ENCODE measurements around the gene TMEM178B.

The TMEM178B gene

DNA sequence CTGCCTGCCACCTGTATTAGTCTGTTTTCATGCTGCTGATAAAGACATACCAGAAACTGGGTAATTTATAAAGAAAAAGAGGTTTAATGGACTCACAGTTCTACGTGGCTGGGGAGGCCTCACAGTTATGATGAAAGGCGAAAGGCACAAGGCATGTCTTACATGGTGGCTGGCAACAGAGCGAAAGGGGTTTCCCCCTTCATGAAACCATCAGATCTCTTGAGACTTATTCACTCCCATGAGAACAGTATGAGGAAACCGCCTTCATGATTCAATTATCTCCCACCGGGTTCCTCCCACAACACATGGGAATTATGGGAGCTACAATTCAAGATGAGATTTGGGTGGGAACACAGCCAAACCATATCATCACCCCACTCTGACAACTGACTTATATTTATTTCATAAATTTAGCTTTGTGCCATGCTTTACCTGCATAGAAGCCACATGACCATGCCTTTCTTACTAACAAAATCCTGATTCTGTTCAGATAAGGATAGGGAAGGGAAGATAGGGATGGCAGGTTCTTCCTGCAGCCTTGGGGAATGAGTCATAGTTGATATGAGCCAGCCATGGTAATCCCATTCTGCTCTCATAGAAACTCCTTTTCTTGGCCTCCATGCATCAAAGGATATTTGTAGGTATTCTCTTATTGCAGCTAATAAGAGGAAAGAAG, 286.0 kb downstream of the TMEM178B start:
- WGBS (ENCODE audit: insufficient coverage, insufficient read length), result no CpG with 5 or more reads among the region's 5 CpGs
- no peak overlapping the region for H3K4me3 ChIP-seq (ENCODE audit: low read length)
- H3K36me3 ChIP-seq (ENCODE audit: control insufficient read depth, insufficient read depth, low read length), result no peaks in the 10 kb centered on the region
- H3K27ac ChIP-seq (ENCODE audit: low read length), result no peak overlapping the region
- H3K4me1 ChIP-seq (ENCODE audit: control insufficient read depth, insufficient read depth, low read length), result no peaks in the 10 kb centered on the region
- H3K9me3 ChIP-seq (ENCODE audit: control insufficient read depth, insufficient read depth, low read length), result no peaks in the 10 kb centered on the region
- no peaks in the 10 kb centered on the region for H3K27me3 ChIP-seq (ENCODE audit: control insufficient read depth, insufficient read depth, low read length)
- DNase-seq (ENCODE audit: low read depth, low spot score), result no peak

DNA sequence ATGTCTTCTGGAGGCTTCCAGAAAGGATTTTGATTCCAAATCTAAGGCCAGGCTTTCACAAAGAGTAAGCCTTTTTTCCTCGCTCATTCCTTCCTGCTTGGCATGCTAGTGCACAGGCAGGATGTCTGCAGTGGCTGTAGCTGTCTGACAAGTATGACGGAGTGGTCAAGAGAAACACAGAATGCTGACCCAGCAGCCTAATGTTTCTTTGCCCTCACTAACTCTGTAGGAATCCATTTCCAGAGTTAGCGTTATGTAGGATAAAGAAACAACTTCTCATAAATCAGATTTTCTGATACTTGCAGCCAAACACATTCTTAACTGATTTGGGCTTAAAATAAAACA, 286.5 kb downstream of the TMEM178B start:
- DNase-seq (ENCODE audit: low read depth, low spot score), result no peak
- H3K27ac ChIP-seq (ENCODE audit: low read length), result no peak overlapping the region
- H3K4me1 ChIP-seq (ENCODE audit: control insufficient read depth, insufficient read depth, low read length), result no peaks in the 10 kb centered on the region
- H3K9me3 ChIP-seq (ENCODE audit: control insufficient read depth, insufficient read depth, low read length), result no peaks in the 10 kb centered on the region
- no peaks in the 10 kb centered on the region for H3K27me3 ChIP-seq (ENCODE audit: control insufficient read depth, insufficient read depth, low read length)
- no peaks in the 10 kb centered on the region for H3K36me3 ChIP-seq (ENCODE audit: control insufficient read depth, insufficient read depth, low read length)
- no peak overlapping the region for H3K4me3 ChIP-seq (ENCODE audit: low read length)
- WGBS (ENCODE audit: insufficient coverage, insufficient read length), result no CpG with 5 or more reads among the region's 3 CpGs

DNA sequence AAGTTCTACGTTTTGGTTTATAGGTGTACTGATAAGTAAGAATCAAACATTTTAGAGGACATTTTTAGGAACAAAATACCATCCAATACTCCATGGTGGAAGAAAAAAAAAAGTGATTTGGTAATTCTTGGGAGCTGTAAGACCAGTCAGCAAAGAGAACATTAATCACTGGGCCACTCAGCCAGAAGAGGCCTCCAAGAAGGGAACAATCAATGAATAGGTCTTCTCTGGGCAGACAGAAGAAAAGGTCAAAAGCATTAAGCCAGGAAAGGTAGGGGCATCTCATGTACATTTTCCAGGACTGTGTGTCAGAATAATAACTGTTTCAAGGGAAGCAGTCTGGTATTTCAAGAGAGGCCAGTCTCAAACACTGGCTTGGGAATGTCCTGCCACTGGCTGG, 286.9 kb downstream of the TMEM178B start:
- Histone ChIP-seq H3K4me1 (ENCODE audit: control insufficient read depth, insufficient read depth, low read length) (no peaks in the 10 kb centered on the region), H3K27me3 (ENCODE audit: control insufficient read depth, insufficient read depth, low read length) (no peaks in the 10 kb centered on the region), H3K9me3 (ENCODE audit: control insufficient read depth, insufficient read depth, low read length) (no peaks in the 10 kb centered on the region), H3K4me3 (ENCODE audit: low read length) (no peak overlapping the region), H3K27ac (ENCODE audit: low read length) (no peak overlapping the region), H3K36me3 (ENCODE audit: control insufficient read depth, insufficient read depth, low read length) (no peaks in the 10 kb centered on the region)
- no CpG with 5 or more reads among the region's 1 CpG for WGBS (ENCODE audit: insufficient coverage, insufficient read length)
- DNase-seq (ENCODE audit: low read depth, low spot score), result no peak

DNA sequence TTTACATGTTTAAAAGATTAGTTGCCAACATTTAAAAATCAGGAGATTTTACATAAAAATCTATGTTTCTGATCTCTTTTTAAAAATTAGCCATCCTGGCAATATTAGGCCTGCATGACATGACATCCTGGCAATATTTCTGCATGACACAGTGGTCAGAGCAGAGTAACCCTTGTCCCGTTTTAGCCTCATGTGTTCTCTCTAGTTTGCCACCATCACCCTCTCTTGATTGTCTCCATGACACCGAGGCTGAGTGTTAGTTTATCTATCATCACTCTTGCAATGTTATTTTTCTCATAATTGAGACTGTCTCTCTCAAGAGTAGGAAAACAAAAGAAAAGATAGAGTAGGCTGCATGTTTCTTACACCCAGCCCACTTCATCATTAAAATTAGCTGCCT, 287.6 kb downstream of the TMEM178B start:
- Histone ChIP-seq H3K27ac (ENCODE audit: low read length) (no peak overlapping the region), H3K4me3 (ENCODE audit: low read length) (no peak overlapping the region), H3K9me3 (ENCODE audit: control insufficient read depth, insufficient read depth, low read length) (no peaks in the 10 kb centered on the region), H3K27me3 (ENCODE audit: control insufficient read depth, insufficient read depth, low read length) (no peaks in the 10 kb centered on the region), H3K36me3 (ENCODE audit: control insufficient read depth, insufficient read depth, low read length) (no peaks in the 10 kb centered on the region), H3K4me1 (ENCODE audit: control insufficient read depth, insufficient read depth, low read length) (no peaks in the 10 kb centered on the region)
- no peak for DNase-seq (ENCODE audit: low read depth, low spot score)
- no CpG with 5 or more reads among the region's 2 CpGs for WGBS (ENCODE audit: insufficient coverage, insufficient read length)

DNA sequence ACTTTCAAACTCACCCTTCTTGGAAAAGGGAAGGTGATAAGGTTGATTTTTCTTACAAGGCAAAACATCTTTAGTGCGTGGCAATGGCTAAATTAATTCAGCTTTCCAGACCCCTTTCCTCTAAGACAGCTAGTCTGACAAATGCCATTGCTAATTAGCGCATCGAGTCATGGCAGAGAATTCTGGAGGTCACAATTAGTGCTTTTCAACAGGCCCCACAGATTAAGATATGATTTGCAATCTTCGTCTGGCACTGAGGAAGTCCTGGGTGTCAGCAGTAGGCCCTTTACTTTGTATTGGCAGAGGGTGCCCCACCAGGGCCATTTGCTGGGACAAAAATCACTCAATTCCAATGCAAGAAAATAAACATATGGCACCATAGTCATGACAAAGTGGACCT, 288.1 kb downstream of the TMEM178B start:
- WGBS (ENCODE audit: insufficient coverage, insufficient read length), result no CpG with 5 or more reads among the region's 4 CpGs
- H3K4me1 ChIP-seq (ENCODE audit: control insufficient read depth, insufficient read depth, low read length), result no peaks in the 10 kb centered on the region
- DNase-seq (ENCODE audit: low read depth, low spot score), result no peak
- H3K27ac ChIP-seq (ENCODE audit: low read length), result no peak overlapping the region
- no peaks in the 10 kb centered on the region for H3K9me3 ChIP-seq (ENCODE audit: control insufficient read depth, insufficient read depth, low read length)
- no peak overlapping the region for H3K4me3 ChIP-seq (ENCODE audit: low read length)
- no peaks in the 10 kb centered on the region for H3K27me3 ChIP-seq (ENCODE audit: control insufficient read depth, insufficient read depth, low read length)
- H3K36me3 ChIP-seq (ENCODE audit: control insufficient read depth, insufficient read depth, low read length), result no peaks in the 10 kb centered on the region

DNA sequence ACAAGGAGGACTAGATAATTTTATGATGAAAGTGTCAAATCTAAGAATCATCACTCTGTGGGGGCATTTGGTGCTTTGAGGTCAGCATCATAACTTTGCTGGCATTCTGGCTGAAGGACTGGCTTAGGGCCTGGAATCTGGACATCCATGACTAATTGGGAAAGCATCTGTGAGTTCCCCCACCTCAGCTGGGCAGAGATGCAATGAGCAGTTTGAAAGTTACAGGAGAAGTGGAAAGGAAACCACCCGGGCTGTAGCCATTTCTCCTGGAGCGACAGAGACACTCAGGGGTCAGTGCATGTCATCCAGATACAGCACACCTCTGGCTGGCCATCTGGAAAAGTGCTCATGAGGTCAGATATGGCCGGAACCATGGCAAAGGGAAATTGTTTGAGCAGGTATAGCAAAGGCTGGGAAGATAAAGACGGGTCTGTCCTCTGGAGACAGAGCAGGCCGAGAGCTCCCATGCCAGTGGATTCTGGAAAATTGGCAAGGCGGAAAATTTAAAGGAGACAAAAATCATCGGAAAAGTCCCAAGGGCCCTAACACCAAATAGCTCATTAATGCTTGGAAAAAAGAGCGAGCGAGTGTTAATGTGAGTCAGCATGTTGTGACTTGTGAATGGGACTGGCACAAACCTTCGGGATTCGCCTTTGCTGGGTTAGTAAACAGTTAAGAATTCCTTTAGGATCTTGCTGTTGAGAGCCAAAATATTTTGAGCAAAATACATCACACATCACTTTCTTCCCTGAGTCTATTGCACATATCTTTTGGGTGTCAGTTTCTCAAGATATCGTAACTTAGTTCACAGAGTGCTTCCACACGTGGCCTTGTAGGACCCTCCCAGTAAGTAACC, 288.9 kb downstream of the TMEM178B start:
- no peaks in the 10 kb centered on the region for H3K27me3 ChIP-seq (ENCODE audit: control insufficient read depth, insufficient read depth, low read length)
- no CpG with 5 or more reads among the region's 13 CpGs for WGBS (ENCODE audit: insufficient coverage, insufficient read length)
- H3K4me1 ChIP-seq (ENCODE audit: control insufficient read depth, insufficient read depth, low read length), result no peaks in the 10 kb centered on the region
- no peak for DNase-seq (ENCODE audit: low read depth, low spot score)
- H3K27ac ChIP-seq (ENCODE audit: low read length), result no peak overlapping the region
- no peaks in the 10 kb centered on the region for H3K9me3 ChIP-seq (ENCODE audit: control insufficient read depth, insufficient read depth, low read length)
- H3K36me3 ChIP-seq (ENCODE audit: control insufficient read depth, insufficient read depth, low read length), result no peaks in the 10 kb centered on the region
- no peak overlapping the region for H3K4me3 ChIP-seq (ENCODE audit: low read length)

DNA sequence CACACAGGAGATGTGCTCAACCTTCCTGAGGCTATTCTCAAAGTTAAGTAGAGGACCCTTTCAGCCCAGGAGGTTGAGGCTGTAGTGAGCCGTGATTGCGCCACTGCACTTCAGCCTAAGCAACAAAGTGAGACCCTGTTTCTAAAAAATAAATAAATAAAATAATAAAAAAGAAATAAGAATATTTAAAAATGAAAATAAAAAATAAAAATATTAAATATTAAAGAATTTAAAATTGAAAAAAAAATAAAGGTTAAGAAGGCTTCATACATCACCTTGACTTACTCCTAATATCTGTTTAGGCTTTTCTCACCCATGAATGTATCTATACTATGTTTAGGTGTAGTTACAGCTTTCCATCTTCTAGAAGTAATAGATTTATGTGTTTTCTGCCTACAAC, 289.9 kb downstream of the TMEM178B start:
- H3K36me3 ChIP-seq (ENCODE audit: control insufficient read depth, insufficient read depth, low read length), result no peaks in the 10 kb centered on the region
- DNase-seq (ENCODE audit: low read depth, low spot score), result no peak
- H3K4me1 ChIP-seq (ENCODE audit: control insufficient read depth, insufficient read depth, low read length), result no peaks in the 10 kb centered on the region
- no CpG with 5 or more reads among the region's 2 CpGs for WGBS (ENCODE audit: insufficient coverage, insufficient read length)
- no peak overlapping the region for H3K4me3 ChIP-seq (ENCODE audit: low read length)
- H3K27ac ChIP-seq (ENCODE audit: low read length), result no peak overlapping the region
- no peaks in the 10 kb centered on the region for H3K27me3 ChIP-seq (ENCODE audit: control insufficient read depth, insufficient read depth, low read length)
- H3K9me3 ChIP-seq (ENCODE audit: control insufficient read depth, insufficient read depth, low read length), result no peaks in the 10 kb centered on the region

DNA sequence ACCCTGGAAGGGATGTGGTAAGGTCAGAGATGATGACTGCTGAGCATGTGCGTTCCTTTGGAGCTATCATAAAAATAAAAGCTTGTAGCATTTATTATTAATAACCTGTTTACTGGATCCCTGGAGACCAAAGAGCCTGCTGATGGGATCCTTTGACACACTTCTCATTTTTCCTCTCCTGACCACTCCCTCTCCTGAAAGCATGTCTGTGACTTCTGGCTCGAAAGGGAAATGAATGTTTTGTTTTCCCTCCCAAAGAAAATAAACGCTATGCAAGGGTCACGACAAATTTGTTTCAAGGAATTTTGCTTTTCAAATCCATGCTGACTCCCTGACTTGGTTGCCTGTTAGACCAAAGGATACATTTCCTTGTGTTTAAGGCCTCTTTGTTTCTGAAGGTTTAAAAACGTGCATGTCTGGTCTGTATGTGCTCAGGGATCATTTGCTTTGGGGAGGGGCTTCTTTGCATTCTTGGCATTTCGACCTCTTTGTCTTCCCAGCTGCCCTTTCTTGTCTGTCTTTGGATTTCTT, 292.3 kb downstream of the TMEM178B start:
- H3K4me3 ChIP-seq (ENCODE audit: low read length), result no peak overlapping the region
- H3K4me1 ChIP-seq (ENCODE audit: control insufficient read depth, insufficient read depth, low read length), result no peaks in the 10 kb centered on the region
- H3K27ac ChIP-seq (ENCODE audit: low read length), result no peak overlapping the region
- H3K27me3 ChIP-seq (ENCODE audit: control insufficient read depth, insufficient read depth, low read length), result no peaks in the 10 kb centered on the region
- no peaks in the 10 kb centered on the region for H3K36me3 ChIP-seq (ENCODE audit: control insufficient read depth, insufficient read depth, low read length)
- H3K9me3 ChIP-seq (ENCODE audit: control insufficient read depth, insufficient read depth, low read length), result no peaks in the 10 kb centered on the region
- no CpG with 5 or more reads among the region's 6 CpGs for WGBS (ENCODE audit: insufficient coverage, insufficient read length)
- DNase-seq (ENCODE audit: low read depth, low spot score), result peak; percentile 37

DNA sequence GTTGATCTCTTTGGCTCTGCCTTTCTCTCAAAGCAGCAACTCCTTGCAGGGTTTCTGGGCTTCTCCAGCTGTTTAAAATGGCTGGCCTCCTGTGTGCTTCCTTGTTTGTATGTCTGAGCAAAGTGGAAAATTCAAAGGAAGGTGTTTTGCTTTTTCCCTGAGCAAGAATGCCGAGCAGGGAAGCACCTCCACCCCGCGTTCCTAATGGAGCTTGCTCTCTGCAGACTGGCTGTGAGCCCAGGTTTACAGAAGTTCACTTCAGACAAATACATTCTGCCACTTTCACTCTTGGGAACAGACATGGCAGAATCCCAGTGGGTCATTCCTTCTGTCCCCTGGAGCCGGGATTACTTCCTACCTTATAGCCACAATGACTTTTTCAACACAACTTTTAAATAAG, 295.6 kb downstream of the TMEM178B start:
- no peaks in the 10 kb centered on the region for H3K9me3 ChIP-seq (ENCODE audit: control insufficient read depth, insufficient read depth, low read length)
- no peak overlapping the region for H3K4me3 ChIP-seq (ENCODE audit: low read length)
- no peaks in the 10 kb centered on the region for H3K4me1 ChIP-seq (ENCODE audit: control insufficient read depth, insufficient read depth, low read length)
- no peak for DNase-seq (ENCODE audit: low read depth, low spot score)
- no peak overlapping the region for H3K27ac ChIP-seq (ENCODE audit: low read length)
- no CpG with 5 or more reads among the region's 4 CpGs for WGBS (ENCODE audit: insufficient coverage, insufficient read length)
- no peaks in the 10 kb centered on the region for H3K36me3 ChIP-seq (ENCODE audit: control insufficient read depth, insufficient read depth, low read length)
- H3K27me3 ChIP-seq (ENCODE audit: control insufficient read depth, insufficient read depth, low read length), result no peaks in the 10 kb centered on the region

DNA sequence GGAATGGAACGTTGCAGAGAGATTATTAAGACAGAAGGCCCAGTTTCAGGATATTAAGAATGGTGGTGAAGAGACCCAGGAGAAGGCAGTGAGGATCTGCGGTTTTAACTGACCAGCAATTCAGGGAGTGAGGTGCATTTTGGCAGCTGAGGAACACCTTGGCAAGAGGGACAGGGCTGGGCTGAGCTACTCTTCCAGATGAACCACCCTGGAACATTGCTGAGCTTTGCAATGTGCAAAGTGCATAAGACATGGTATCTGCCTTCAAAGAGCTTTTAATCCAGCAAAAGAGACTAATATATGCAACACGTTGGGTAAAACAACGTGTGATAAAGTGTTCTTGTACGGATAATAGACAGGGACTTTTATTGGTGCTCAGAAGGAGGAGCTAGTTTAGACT, 296.3 kb downstream of the TMEM178B start:
- H3K9me3 ChIP-seq (ENCODE audit: control insufficient read depth, insufficient read depth, low read length), result no peaks in the 10 kb centered on the region
- H3K27me3 ChIP-seq (ENCODE audit: control insufficient read depth, insufficient read depth, low read length), result no peaks in the 10 kb centered on the region
- no peaks in the 10 kb centered on the region for H3K4me1 ChIP-seq (ENCODE audit: control insufficient read depth, insufficient read depth, low read length)
- H3K4me3 ChIP-seq (ENCODE audit: low read length), result no peak overlapping the region
- no peaks in the 10 kb centered on the region for H3K36me3 ChIP-seq (ENCODE audit: control insufficient read depth, insufficient read depth, low read length)
- WGBS (ENCODE audit: insufficient coverage, insufficient read length), result no CpG with 5 or more reads among the region's 5 CpGs
- no peak for DNase-seq (ENCODE audit: low read depth, low spot score)
- H3K27ac ChIP-seq (ENCODE audit: low read length), result no peak overlapping the region
